B cell (primary cell): Measurements from ENCODE around the gene RASSF8.

Source experiments
- CTCF ChIP-seq: fragments of 200-600 bp; IDR thresholded peaks from one replicate; pipeline ENCODE4 v1.8.0; 2022; ENCODE audit warnings: antibody characterized with exemption, mild to moderate bottlenecking
- EZH2 ChIP-seq: IDR thresholded peaks from 2 replicates; pipeline ENCODE4 v1.6.1; 2012; ENCODE audit warnings: borderline replicate concordance, low read depth, mild to moderate bottlenecking, moderate library complexity, low read length; ENCODE audit not compliant: insufficient read depth, poor library complexity, severe bottlenecking

GRCh38 chr12:25975682-25976081, 17.2 kb downstream of the RASSF8 start:
- TF ChIP-seq CTCF (no peak), EZH2 (no peak)
